GM23338 (cell line): ENCODE data around the gene DNAJC22.

Experiments
- CTCF ChIP-seq, 2 experiments: fragments of 200-600 bp in 1 of 2; sonication (generic) in 1 of 2; conservative IDR thresholded peaks; 2 replicates each; pipeline versions ENCODE4 v1.5.1 to v1.6.1; 2016 to 2017; ENCODE audit warnings: antibody characterized with exemption in 2 of 2, low read depth in 2 of 2, mild to moderate bottlenecking in 2 of 2, moderate library complexity in 1 of 2
- EZH2 ChIP-seq: fragments of 200-600 bp; sonication (generic); IDR thresholded peaks from one replicate; pipeline ENCODE4 v1.8.0; 2017; ENCODE audit warnings: antibody characterized with exemption, mild to moderate bottlenecking, low read depth; ENCODE audit not compliant: unreplicated experiment
- EZH2phosphoT487 ChIP-seq: fragments of 200-600 bp; sonication (generic); IDR thresholded peaks from one replicate; pipeline ENCODE4 v1.8.1; 2018; ENCODE audit warnings: antibody characterized with exemption; ENCODE audit not compliant: unreplicated experiment
- POLR2AphosphoS5 ChIP-seq: IDR thresholded peaks from 2 replicates; pipeline ENCODE4 v1.6.1; 2016; ENCODE audit warnings: antibody characterized with exemption, low read depth

DNA sequence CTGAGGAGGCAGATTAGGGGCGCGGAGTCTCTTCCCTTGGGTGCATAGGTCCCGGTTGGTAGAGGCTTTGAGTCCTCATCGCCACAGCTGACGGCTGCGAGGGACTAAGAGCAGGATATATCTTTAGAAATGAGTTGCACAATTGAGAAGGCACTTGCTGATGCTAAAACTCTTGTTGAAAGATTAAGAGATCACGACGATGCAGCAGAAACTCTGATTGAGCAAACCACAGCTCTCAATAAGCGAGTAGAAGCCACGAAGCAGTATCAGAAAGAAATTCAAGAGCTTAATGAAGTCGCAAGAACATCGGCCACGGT lies 42.7 kb downstream of the DNAJC22 start:
- no peak for TF ChIP-seq EZH2phosphoT487
- no peak for TF ChIP-seq CTCF (conservative IDR thresholded peaks at IDR 0.05; ENCODE audit: low read depth in 2 of 2)
- TF ChIP-seq EZH2 = no peak
- TF ChIP-seq POLR2AphosphoS5 = no peak
